Measurements from ENCODE around the gene DES. TPM values are rescaled to one million over a fixed set of nuclear protein-coding genes. Genes with fewer than 3 reads are reported as not detected.

The DES gene
- total and polyA plus RNA-seq, 2 experiments from 2014 or later = 1.3 to 2.0 TPM

DNA sequence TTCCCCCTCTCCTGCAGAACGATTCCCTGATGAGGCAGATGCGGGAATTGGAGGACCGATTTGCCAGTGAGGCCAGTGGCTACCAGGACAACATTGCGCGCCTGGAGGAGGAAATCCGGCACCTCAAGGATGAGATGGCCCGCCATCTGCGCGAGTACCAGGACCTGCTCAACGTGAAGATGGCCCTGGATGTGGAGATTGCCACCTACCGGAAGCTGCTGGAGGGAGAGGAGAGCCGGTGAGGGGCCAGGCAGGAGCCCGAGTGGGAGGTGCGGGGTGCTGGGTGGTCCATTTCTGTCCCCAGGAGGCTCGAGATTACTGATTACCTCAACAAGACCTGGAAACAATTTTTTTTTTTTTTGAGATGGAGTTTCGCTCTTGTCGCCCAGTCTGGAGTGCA lies 3.1 kb downstream of the DES start:
- no peak overlapping the region for H2AFZ ChIP-seq
- Mint-ChIP-seq H3K27ac (no peak overlapping the region), H3K27me3 (ENCODE audit: insufficient read depth, low read depth, poor library complexity) (peaks cover 35% of the 10 kb centered on the region), H3K4me1 (peaks cover 13% of the 10 kb centered on the region), H3K36me3 (ENCODE audit: low read depth) (no peaks in the 10 kb centered on the region), H3K9me3 (no peaks in the 10 kb centered on the region), H3K4me3 (no peak overlapping the region)
- no peaks in the 10 kb centered on the region for H3K79me2 ChIP-seq (replicated peaks; ENCODE audit: insufficient read depth)
- no peaks in the 10 kb centered on the region for H4K20me1 ChIP-seq (replicated peaks; ENCODE audit: insufficient read depth)
- H3F3A ChIP-seq (replicated peaks; ENCODE audit: low read depth) = 0 out of 2 replicates have a peak, but pooled peaks cover 8% of the 10 kb centered on the region
- no peak for ATAC-seq
- no peak overlapping the region for H3K4me2 ChIP-seq
- peaks cover 15% of the 10 kb centered on the region for H3K4me1 ChIP-seq (ENCODE audit: insufficient read depth)
- DNase-seq (ENCODE audit: low spot score) = no peak
- H3K27me3 ChIP-seq (ENCODE audit: insufficient read depth) = peaks cover 41% of the 10 kb centered on the region
- no peak for TF ChIP-seq JUNB (IDR thresholded peaks at IDR 0.05; ENCODE audit: unreplicated experiment)
- TF ChIP-seq, protein P1, sequence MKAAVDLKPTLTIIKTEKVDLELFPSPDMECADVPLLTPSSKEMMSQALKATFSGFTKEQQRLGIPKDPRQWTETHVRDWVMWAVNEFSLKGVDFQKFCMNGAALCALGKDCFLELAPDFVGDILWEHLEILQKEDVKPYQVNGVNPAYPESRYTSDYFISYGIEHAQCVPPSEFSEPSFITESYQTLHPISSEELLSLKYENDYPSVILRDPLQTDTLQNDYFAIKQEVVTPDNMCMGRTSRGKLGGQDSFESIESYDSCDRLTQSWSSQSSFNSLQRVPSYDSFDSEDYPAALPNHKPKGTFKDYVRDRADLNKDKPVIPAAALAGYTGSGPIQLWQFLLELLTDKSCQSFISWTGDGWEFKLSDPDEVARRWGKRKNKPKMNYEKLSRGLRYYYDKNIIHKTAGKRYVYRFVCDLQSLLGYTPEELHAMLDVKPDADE (IDR thresholded peaks at IDR 0.05) = no peak
- TF ChIP-seq, protein P2, sequence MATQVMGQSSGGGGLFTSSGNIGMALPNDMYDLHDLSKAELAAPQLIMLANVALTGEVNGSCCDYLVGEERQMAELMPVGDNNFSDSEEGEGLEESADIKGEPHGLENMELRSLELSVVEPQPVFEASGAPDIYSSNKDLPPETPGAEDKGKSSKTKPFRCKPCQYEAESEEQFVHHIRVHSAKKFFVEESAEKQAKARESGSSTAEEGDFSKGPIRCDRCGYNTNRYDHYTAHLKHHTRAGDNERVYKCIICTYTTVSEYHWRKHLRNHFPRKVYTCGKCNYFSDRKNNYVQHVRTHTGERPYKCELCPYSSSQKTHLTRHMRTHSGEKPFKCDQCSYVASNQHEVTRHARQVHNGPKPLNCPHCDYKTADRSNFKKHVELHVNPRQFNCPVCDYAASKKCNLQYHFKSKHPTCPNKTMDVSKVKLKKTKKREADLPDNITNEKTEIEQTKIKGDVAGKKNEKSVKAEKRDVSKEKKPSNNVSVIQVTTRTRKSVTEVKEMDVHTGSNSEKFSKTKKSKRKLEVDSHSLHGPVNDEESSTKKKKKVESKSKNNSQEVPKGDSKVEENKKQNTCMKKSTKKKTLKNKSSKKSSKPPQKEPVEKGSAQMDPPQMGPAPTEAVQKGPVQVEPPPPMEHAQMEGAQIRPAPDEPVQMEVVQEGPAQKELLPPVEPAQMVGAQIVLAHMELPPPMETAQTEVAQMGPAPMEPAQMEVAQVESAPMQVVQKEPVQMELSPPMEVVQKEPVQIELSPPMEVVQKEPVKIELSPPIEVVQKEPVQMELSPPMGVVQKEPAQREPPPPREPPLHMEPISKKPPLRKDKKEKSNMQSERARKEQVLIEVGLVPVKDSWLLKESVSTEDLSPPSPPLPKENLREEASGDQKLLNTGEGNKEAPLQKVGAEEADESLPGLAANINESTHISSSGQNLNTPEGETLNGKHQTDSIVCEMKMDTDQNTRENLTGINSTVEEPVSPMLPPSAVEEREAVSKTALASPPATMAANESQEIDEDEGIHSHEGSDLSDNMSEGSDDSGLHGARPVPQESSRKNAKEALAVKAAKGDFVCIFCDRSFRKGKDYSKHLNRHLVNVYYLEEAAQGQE (IDR thresholded peaks at IDR 0.05; ENCODE audit: unreplicated experiment) = no peak
- TF ChIP-seq EZH2 (IDR thresholded peaks at IDR 0.05; ENCODE audit: low read depth, unreplicated experiment) = no peak
- TF ChIP-seq CREB1 (CRISPR knock-in tag; IDR thresholded peaks at IDR 0.05; ENCODE audit: low read depth) = no peak
- no peak for TF ChIP-seq NANOG (IDR thresholded peaks at IDR 0.05; ENCODE audit: borderline replicate concordance)
- TF ChIP-seq, protein P3, sequence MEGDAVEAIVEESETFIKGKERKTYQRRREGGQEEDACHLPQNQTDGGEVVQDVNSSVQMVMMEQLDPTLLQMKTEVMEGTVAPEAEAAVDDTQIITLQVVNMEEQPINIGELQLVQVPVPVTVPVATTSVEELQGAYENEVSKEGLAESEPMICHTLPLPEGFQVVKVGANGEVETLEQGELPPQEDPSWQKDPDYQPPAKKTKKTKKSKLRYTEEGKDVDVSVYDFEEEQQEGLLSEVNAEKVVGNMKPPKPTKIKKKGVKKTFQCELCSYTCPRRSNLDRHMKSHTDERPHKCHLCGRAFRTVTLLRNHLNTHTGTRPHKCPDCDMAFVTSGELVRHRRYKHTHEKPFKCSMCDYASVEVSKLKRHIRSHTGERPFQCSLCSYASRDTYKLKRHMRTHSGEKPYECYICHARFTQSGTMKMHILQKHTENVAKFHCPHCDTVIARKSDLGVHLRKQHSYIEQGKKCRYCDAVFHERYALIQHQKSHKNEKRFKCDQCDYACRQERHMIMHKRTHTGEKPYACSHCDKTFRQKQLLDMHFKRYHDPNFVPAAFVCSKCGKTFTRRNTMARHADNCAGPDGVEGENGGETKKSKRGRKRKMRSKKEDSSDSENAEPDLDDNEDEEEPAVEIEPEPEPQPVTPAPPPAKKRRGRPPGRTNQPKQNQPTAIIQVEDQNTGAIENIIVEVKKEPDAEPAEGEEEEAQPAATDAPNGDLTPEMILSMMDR (conservative IDR thresholded peaks at IDR 0.05; ENCODE audit: low read depth in 2 of 2) = no peak
- TF ChIP-seq POLR2AphosphoS5 (IDR thresholded peaks at IDR 0.05; ENCODE audit: low read depth) = no peak
- no peak for TF ChIP-seq ZNF114 (CRISPR knock-in tag; IDR thresholded peaks at IDR 0.05)
- TF ChIP-seq ZNF331 (CRISPR knock-in tag; IDR thresholded peaks at IDR 0.05; ENCODE audit: low read depth) = no peak
- TF ChIP-seq EZH2phosphoT487 (IDR thresholded peaks at IDR 0.05; ENCODE audit: unreplicated experiment) = no peak
- TF ChIP-seq, protein P4, sequence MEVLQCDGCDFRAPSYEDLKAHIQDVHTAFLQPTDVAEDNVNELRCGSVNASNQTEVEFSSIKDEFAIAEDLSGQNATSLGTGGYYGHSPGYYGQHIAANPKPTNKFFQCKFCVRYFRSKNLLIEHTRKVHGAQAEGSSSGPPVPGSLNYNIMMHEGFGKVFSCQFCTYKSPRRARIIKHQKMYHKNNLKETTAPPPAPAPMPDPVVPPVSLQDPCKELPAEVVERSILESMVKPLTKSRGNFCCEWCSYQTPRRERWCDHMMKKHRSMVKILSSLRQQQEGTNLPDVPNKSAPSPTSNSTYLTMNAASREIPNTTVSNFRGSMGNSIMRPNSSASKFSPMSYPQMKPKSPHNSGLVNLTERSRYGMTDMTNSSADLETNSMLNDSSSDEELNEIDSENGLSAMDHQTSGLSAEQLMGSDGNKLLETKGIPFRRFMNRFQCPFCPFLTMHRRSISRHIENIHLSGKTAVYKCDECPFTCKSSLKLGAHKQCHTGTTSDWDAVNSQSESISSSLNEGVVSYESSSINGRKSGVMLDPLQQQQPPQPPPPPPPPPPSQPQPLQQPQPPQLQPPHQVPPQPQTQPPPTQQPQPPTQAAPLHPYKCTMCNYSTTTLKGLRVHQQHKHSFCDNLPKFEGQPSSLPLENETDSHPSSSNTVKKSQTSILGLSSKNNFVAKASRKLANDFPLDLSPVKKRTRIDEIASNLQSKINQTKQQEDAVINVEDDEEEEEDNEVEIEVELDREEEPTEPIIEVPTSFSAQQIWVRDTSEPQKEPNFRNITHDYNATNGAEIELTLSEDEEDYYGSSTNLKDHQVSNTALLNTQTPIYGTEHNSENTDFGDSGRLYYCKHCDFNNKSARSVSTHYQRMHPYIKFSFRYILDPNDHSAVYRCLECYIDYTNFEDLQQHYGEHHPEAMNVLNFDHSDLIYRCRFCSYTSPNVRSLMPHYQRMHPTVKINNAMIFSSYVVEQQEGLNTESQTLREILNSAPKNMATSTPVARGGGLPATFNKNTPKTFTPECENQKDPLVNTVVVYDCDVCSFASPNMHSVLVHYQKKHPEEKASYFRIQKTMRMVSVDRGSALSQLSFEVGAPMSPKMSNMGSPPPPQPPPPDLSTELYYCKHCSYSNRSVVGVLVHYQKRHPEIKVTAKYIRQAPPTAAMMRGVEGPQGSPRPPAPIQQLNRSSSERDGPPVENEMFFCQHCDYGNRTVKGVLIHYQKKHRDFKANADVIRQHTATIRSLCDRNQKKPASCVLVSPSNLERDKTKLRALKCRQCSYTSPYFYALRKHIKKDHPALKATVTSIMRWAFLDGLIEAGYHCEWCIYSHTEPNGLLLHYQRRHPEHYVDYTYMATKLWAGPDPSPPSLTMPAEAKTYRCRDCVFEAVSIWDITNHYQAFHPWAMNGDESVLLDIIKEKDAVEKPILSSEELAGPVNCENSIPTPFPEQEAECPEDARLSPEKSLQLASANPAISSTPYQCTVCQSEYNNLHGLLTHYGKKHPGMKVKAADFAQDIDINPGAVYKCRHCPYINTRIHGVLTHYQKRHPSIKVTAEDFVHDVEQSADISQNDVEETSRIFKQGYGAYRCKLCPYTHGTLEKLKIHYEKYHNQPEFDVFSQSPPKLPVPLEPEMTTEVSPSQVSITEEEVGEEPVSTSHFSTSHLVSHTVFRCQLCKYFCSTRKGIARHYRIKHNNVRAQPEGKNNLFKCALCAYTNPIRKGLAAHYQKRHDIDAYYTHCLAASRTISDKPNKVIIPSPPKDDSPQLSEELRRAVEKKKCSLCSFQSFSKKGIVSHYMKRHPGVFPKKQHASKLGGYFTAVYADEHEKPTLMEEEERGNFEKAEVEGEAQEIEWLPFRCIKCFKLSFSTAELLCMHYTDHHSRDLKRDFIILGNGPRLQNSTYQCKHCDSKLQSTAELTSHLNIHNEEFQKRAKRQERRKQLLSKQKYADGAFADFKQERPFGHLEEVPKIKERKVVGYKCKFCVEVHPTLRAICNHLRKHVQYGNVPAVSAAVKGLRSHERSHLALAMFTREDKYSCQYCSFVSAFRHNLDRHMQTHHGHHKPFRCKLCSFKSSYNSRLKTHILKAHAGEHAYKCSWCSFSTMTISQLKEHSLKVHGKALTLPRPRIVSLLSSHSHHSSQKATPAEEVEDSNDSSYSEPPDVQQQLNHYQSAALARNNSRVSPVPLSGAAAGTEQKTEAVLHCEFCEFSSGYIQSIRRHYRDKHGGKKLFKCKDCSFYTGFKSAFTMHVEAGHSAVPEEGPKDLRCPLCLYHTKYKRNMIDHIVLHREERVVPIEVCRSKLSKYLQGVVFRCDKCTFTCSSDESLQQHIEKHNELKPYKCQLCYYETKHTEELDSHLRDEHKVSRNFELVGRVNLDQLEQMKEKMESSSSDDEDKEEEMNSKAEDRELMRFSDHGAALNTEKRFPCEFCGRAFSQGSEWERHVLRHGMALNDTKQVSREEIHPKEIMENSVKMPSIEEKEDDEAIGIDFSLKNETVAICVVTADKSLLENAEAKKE (CRISPR knock-in tag; IDR thresholded peaks at IDR 0.05) = no peak
- no peak for TF ChIP-seq STAT1 (IDR thresholded peaks at IDR 0.05; ENCODE audit: unreplicated experiment)
- H3K9me2 ChIP-seq (ENCODE audit: insufficient read depth) = 0 out of 2 replicates have a peak, but pooled peaks cover 3% of the 10 kb centered on the region
- no peak overlapping the region for H3K27ac ChIP-seq (ENCODE audit: low read depth)
- no peak overlapping the region for H3K4me3 ChIP-seq
- no peaks in the 10 kb centered on the region for H3K36me3 ChIP-seq (ENCODE audit: insufficient read depth)
